SJCRH30 (cell line): ENCODE measurements around the gene GBA2. TPM values are rescaled to one million over a fixed set of nuclear protein-coding genes. Genes with fewer than 3 reads are reported as not detected.

Source experiments
- DNase-seq, 2 experiments: peaks; one replicate each; pipeline ENCODE4 v3.0.0-alpha.2; 2015 to 2020
- H3K27ac ChIP-seq: fragments of 250-450 bp; sonication (Bioruptor Pico); 2 replicates; pipeline ENCODE4 v1.5.1; 2020; ENCODE audit warnings: mild to moderate bottlenecking, moderate library complexity
- H3K27me3 ChIP-seq: fragments of 250-450 bp; sonication (Bioruptor Pico); 2 replicates; pipeline ENCODE4 v1.5.1; 2020; ENCODE audit warnings: mild to moderate bottlenecking, moderate library complexity
- H3K36me3 ChIP-seq: fragments of 250-450 bp; sonication (Bioruptor Pico); 2 replicates; pipeline ENCODE4 v1.5.1; 2020; ENCODE audit warnings: mild to moderate bottlenecking, moderate library complexity
- H3K4me1 ChIP-seq: fragments of 250-450 bp; sonication (Bioruptor Pico); 2 replicates; pipeline ENCODE4 v1.5.1; 2020; ENCODE audit warnings: mild to moderate bottlenecking, moderate library complexity
- H3K4me3 ChIP-seq: fragments of 250-450 bp; sonication (Bioruptor Pico); 2 replicates; pipeline ENCODE4 v1.5.1; 2020; ENCODE audit warnings: mild to moderate bottlenecking, moderate library complexity
- H3K9me3 ChIP-seq: fragments of 250-450 bp; sonication (Bioruptor Pico); replicated peaks from 2 replicates; pipeline ENCODE4 v1.5.1; 2020; ENCODE audit warnings: mild to moderate bottlenecking, moderate library complexity
- total RNA-seq: library from RNA; depleted of rRNA; stranded (reverse); fragments of >200 nt; shearing (Covaris generic); gene quantifications from 2 replicates; pipeline ENCODE4 v1.2.3, GENCODE V29; 2014

GBA2 gene
- total RNA-seq, 1 experiment from 2014 or later = 37.1 TPM

- peak; percentile 72 to 75 for DNase-seq
- peaks cover 5% of the 10 kb centered on the region; the same call in 1 of the 2 replicates for H3K36me3 ChIP-seq
Measured at GRCh38 chr9:35756275-35757225, 7.5 kb upstream of the GBA2 start.

DNA sequence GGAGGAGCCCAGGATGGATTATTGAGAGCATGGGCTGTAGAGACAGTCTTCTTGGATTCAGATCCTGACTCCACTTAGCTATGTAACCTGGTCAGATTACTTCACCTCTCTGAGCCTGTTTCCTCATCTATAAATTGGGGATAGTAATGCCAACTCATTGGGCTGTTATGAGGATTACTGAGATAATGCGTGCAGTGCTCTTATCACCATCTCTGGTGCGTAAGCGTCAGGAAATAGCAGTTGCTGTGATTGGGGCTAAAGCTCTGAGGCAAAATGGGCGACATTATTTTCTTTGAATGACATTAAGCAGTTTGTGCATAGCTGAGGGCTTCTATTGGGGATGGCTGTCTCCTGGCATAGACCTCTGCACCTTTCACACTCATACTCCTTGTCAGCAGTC is 6.0 kb upstream of the GBA2 start:
- no peak for DNase-seq
- no peak overlapping the region for H3K4me3 ChIP-seq
- H3K27me3 ChIP-seq = no peaks in the 10 kb centered on the region
- no peaks in the 10 kb centered on the region for H3K4me1 ChIP-seq
- no peak overlapping the region for H3K27ac ChIP-seq
- no peaks in the 10 kb centered on the region for H3K9me3 ChIP-seq
- H3K36me3 ChIP-seq = peaks cover 11% of the 10 kb centered on the region; the same call in 1 of the 2 replicates

More at GRCh38 chr9:35756275-35757225, 7.5 kb upstream of the GBA2 start:
- Histone ChIP-seq H3K27me3 (no peaks in the 10 kb centered on the region), H3K4me1 (no peaks in the 10 kb centered on the region), H3K4me3 (peak overlapping the region; percentile 61), H3K27ac (peak overlapping the region; percentile 75), H3K9me3 (no peaks in the 10 kb centered on the region)

- no peak within 1 kb of the TSS for H3K4me3 ChIP-seq
Measured at GRCh38 chr9:35754264-35754663, 5.2 kb upstream of the GBA2 start, which contains the start of gene MSMP. Gene MSMP, minus strand, starts transcription at chr9:35754276. Its CDS starts 147 bp downstream, at chr9:35754129.

GRCh38 chr9:35753466-35753865 is 4.4 kb upstream of the GBA2 start:
- no peaks in the 10 kb centered on the region for H3K27me3 ChIP-seq

More at GRCh38 chr9:35754264-35754663, 5.2 kb upstream of the GBA2 start, which contains the start of gene MSMP:
- no peak within 1 kb of the TSS for H3K27ac ChIP-seq
- no peaks in the 10 kb centered on the region for H3K9me3 ChIP-seq
- H3K4me1 ChIP-seq = 0 out of 2 replicates have a peak, but pooled peaks cover 2% of the 10 kb centered on the region
- peaks cover 11% of the 10 kb centered on the region; the same call in 1 of the 2 replicates for H3K36me3 ChIP-seq
- no peaks in the 10 kb centered on the region for H3K27me3 ChIP-seq
- DNase-seq = no peak

GRCh38 chr9:35750256-35750531 is 1.2 kb upstream of the GBA2 start:
- peaks cover 11% of the 10 kb centered on the region; the same call in 1 of the 2 replicates for H3K4me1 ChIP-seq
- no peak overlapping the region for H3K4me3 ChIP-seq
- peaks cover 11% of the 10 kb centered on the region for H3K36me3 ChIP-seq
- H3K27ac ChIP-seq = no peak overlapping the region
- no peaks in the 10 kb centered on the region for H3K9me3 ChIP-seq
- H3K27me3 ChIP-seq = no peaks in the 10 kb centered on the region
- no peak for DNase-seq

More at GRCh38 chr9:35753466-35753865, 4.4 kb upstream of the GBA2 start:
- peaks cover 11% of the 10 kb centered on the region; the same call in 1 of the 2 replicates for H3K36me3 ChIP-seq
- no peaks in the 10 kb centered on the region for H3K9me3 ChIP-seq
- H3K27ac ChIP-seq = no peak overlapping the region
- H3K4me1 ChIP-seq = 0 out of 2 replicates have a peak, but pooled peaks cover 2% of the 10 kb centered on the region
- no peak for DNase-seq
- no peak overlapping the region for H3K4me3 ChIP-seq

- peaks cover 11% of the 10 kb centered on the region for H3K36me3 ChIP-seq
- H3K27ac ChIP-seq = peak overlapping the region; percentile 29; the same call in 1 of the 2 replicates
- no peak for DNase-seq
Measured at GRCh38 chr9:35749515-35750255, 657 bp upstream of the GBA2 start.

GRCh38 chr9:35748242-35748857 is 678 bp downstream of the GBA2 start:
- Histone ChIP-seq H3K27me3 (no peaks in the 10 kb centered on the region), H3K4me1 (peaks cover 11% of the 10 kb centered on the region; the same call in 1 of the 2 replicates), H3K4me3 (peak overlapping the region; percentile 71), H3K36me3 (peaks cover 21% of the 10 kb centered on the region), H3K9me3 (no peaks in the 10 kb centered on the region), H3K27ac (peak overlapping the region; percentile 29; the same call in 1 of the 2 replicates)
- DNase-seq = no peak

More at GRCh38 chr9:35749515-35750255, 657 bp upstream of the GBA2 start:
- no peaks in the 10 kb centered on the region for H3K27me3 ChIP-seq
- peak overlapping the region; percentile 71 for H3K4me3 ChIP-seq
- H3K9me3 ChIP-seq = no peaks in the 10 kb centered on the region
- peaks cover 11% of the 10 kb centered on the region; the same call in 1 of the 2 replicates for H3K4me1 ChIP-seq

GRCh38 chr9:35746583-35746982 is 2.4 kb downstream of the GBA2 start:
- H3K27me3 ChIP-seq = no peaks in the 10 kb centered on the region
- peaks cover 28% of the 10 kb centered on the region for H3K36me3 ChIP-seq
- no peak for DNase-seq
- H3K9me3 ChIP-seq = no peaks in the 10 kb centered on the region
- peak overlapping the region; percentile 71 for H3K4me3 ChIP-seq
- no peak overlapping the region for H3K27ac ChIP-seq
- peaks cover 11% of the 10 kb centered on the region; the same call in 1 of the 2 replicates for H3K4me1 ChIP-seq

GRCh38 chr9:35745569-35745968 is 3.5 kb downstream of the GBA2 start:
- H3K4me1 ChIP-seq = peaks cover 11% of the 10 kb centered on the region; the same call in 1 of the 2 replicates
- no peak overlapping the region for H3K27ac ChIP-seq
- H3K36me3 ChIP-seq = peaks cover 26% of the 10 kb centered on the region
- H3K4me3 ChIP-seq = no peak overlapping the region
- no peak for DNase-seq
- no peaks in the 10 kb centered on the region for H3K27me3 ChIP-seq
- no peaks in the 10 kb centered on the region for H3K9me3 ChIP-seq

DNA sequence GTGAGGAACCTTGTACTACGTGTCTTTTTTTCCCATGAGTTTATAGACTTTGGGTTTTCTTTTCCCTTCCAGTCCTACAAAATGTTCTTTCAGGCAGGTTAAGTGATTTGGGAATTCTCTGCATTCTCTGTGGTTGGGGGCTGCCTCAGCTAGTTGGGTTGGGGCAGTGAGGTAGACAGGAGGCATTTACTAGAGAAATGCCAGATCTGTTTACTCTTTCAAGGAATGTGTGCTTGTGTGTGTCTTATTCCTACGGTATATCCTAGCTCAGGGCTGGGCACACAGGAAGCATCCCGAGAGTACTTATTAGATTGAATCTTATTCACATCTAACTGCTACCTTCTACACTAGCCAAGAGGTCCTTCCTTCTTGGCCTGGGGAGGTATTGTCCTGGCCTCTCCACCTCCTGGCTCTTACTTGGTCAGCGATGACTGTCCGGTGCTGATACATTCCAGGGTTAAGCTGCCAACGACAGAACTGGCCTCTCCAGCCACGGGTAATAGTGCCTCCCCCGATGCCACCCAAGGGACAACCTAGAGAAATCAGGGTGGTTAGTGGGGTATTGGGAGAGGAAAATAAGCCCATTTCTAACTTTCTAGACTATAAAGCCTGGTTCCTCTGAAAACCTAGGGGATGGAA is 5.0 kb downstream of the GBA2 start:
- H3K4me1 ChIP-seq = peaks cover 9% of the 10 kb centered on the region; the same call in 1 of the 2 replicates
- no peaks in the 10 kb centered on the region for H3K27me3 ChIP-seq
- DNase-seq = no peak
- no peaks in the 10 kb centered on the region for H3K9me3 ChIP-seq
- peaks cover 42% of the 10 kb centered on the region for H3K36me3 ChIP-seq
- no peak overlapping the region for H3K4me3 ChIP-seq
- no peak overlapping the region for H3K27ac ChIP-seq

DNA sequence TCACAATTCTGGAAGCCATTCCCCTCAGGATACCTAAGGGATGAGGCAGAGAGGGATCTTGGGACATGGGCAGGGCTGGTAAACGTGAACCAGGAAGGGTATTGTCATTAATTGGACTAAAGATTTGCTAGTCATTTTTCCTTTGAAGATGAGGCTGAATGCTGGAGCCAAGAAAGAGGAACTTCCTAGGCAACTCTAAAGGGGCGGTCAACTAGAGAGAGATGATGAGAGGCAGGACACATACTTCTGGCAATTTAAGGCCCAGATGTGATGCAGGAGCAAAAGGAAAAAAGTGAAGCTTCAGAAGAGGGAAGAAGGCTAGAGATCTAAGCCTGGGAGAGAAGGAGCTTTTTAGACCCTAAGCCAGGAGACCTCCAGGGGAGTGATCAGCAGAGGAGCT is 5.6 kb downstream of the GBA2 start:
- H3K4me3 ChIP-seq = no peak overlapping the region
- no peaks in the 10 kb centered on the region for H3K27me3 ChIP-seq
- H3K4me1 ChIP-seq = peaks cover 13% of the 10 kb centered on the region
- DNase-seq = no peak
- peaks cover 45% of the 10 kb centered on the region for H3K36me3 ChIP-seq
- no peaks in the 10 kb centered on the region for H3K9me3 ChIP-seq
- no peak overlapping the region for H3K27ac ChIP-seq

DNA sequence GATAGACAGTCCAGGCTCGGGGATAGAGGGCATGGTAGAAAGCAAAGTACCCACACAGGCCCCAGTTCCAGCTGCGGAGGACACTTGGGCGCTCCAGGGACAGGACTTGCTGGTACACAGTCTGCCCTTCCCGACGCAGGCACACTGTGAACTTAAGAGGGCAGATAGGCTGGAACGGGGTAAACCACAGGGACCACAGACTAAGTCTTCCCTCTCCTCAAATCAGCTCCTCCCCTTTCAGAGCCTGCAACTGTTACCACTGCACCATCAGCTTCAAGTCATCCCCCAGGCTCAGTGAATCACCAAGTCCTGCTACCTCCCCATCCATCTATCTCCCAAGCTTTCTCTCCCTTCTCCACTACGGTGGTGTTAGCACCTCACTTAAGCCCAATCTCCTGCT is 7.3 kb downstream of the GBA2 start:
- Histone ChIP-seq H3K27ac (no peak overlapping the region), H3K27me3 (no peaks in the 10 kb centered on the region), H3K4me1 (peaks cover 14% of the 10 kb centered on the region), H3K9me3 (no peaks in the 10 kb centered on the region), H3K4me3 (no peak overlapping the region), H3K36me3 (peaks cover 56% of the 10 kb centered on the region)
- DNase-seq = no peak

- Histone ChIP-seq H3K27ac (no peak overlapping the region), H3K4me1 (peaks cover 13% of the 10 kb centered on the region), H3K4me3 (no peak overlapping the region), H3K9me3 (no peaks in the 10 kb centered on the region), H3K36me3 (peaks cover 71% of the 10 kb centered on the region), H3K27me3 (no peaks in the 10 kb centered on the region)
- no peak for DNase-seq
Measured at GRCh38 chr9:35740243-35740642, 8.8 kb downstream of the GBA2 start.

GRCh38 chr9:35738924-35739323 is 10.1 kb downstream of the GBA2 start:
- Histone ChIP-seq H3K27ac (peak overlapping the region; percentile 54; the same call in 1 of the 2 replicates), H3K9me3 (no peaks in the 10 kb centered on the region), H3K27me3 (no peaks in the 10 kb centered on the region), H3K4me1 (peaks cover 13% of the 10 kb centered on the region), H3K4me3 (no peak overlapping the region), H3K36me3 (peaks cover 73% of the 10 kb centered on the region)
- no peak for DNase-seq
